SW480 (cell line): ENCODE data around the gene SOX6.
"Not testable (repeated sequence)": the region's sequence is repeated elsewhere in the genome, so short reads cannot be mapped to it uniquely, and the experiment has no call there.

ENCODE experiments used
- DNase-seq: peaks from one replicate; pipeline ENCODE4 v3.0.0-alpha.2; 2016; ENCODE audit warnings: low spot score

SOX6 gene

DNA sequence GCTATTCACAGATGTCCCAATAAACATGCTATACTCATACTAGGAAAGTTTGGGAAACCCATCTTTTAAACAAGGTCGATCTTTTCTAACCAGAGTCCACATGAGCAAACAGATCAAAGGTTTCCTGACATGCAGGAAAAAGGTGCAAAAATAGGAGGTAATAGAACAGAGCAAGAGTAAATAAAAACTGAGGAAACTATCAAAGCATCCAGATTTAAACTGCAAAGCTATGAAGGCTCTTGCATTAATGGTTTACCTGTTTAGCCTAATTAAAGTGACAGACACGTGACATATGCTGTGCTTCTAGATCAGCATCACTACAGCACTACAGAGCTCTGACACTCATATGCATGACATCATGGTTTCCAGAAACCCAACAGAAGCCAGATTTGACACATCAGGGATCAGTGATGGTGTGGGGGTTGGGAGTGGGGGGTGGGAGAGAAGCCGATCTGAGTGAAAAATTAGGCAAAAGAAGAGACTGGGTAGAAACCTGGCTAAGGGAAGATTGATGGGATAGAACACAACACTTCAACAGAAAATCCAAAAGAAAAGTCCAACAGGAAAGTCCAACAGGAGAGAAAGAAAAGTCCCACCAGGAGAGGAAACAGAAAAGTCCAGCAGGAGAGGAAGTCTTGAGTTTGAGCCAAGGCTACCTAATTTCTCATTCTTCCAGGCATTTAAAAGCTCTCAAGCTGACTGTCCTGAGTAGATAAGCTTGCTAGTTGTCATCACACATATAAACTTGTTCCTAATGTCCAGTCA, 262.3 kb downstream of the SOX6 start:
- DNase-seq = no peak

DNA sequence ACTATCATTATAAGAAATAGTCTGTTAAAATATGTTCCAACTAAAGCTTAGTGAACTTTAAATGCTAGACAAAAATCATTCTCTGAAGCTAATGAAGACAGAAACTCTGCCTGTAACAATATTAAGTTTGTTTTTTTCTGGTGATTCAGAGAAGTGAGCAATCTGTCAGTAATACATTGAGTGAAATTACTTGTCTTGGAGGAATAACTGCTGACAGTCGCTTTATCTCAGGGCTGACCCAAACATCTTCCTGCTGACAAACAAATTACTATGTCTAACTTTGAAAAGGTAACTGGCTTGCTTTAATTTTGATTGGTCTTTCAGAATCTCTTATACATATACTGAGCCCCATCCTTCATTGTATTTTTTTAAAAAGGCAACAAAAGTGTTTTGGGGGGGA, 264.5 kb downstream of the SOX6 start:
- no peak for DNase-seq

DNA sequence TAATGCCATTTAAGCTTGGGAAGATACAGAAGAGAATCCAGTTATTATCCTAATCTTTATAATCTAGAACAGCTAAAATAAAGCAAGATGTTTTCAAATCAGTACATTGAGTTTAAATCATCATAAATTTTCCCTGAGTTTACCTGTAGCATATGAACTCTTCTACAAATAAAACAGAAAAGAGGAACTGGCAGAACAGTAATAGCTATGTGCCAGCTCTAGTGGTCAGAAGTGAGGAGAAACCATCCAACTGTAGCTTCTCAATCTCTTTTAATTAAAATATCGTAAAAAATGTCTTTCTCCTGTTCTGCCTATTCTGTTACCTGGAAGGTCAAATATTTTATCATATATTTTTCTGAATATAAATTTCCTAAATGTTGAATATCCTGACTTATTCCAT, 266.9 kb downstream of the SOX6 start:
- DNase-seq = no peak

DNA sequence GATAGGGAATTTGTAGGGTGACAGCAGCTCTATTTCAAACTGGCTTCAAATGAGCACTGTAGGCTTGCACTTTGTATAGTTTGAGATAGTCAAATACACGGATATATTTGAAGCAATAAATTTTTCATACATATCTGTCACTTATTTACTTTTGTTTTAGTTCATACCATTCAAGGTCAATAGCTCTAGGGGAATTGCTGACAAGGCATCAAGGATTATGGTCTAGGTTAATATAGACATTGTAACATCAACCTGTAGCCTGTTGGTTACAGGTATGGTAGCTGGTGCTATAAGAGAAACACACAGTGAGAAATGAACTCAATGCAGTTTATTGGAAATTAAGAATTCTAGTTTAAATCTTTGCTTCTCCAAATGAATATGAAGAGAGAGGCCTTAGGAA, 267.6 kb downstream of the SOX6 start:
- DNase-seq = no peak

DNA sequence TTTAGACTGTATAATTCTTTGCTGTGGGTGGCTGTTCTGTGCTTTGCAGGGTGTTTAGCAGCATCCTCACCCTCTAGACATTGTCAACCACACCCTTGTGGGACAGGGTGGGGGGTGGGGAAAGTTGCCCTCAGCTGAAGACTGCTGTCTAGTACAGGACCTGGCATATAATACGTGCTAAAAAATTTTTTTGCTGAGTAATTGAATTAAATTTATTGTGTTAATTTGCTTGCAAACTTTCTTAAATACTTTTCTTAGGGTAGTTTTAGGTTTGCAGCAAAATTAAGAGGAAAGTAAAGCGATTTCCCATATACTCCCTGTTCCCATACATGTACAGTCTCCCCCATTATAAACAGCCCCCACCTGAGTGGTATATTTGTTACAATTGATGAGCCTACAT, 268.5 kb downstream of the SOX6 start:
- no peak for DNase-seq

DNA sequence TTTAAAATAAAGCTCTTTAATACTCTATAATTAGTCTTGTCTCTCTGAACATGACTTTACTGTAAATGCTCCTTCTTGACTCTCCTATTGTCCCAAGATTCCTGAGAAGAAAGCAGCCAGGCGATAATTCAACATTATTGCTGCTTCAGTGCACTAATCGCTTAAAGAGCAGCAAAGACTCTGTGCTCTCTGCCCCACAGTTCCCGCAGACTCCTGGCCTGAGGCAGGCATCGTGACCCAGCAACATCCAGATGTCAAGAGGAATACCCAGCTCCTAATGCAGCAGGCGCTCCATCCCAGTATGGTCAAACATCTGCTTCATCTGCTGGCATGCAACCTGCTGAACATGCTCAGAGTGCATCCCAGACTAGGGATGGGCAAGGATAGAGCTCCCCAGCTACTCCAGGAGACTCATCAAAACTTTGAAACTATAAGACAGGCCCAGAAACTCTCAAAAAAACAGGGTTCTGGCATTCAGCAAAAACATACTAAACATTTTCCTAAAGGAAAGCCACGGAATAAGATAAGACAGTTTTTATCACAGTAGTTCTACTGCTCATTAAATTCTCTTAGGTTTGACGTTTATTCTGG, 270.0 kb downstream of the SOX6 start:
- no peak for DNase-seq

DNA sequence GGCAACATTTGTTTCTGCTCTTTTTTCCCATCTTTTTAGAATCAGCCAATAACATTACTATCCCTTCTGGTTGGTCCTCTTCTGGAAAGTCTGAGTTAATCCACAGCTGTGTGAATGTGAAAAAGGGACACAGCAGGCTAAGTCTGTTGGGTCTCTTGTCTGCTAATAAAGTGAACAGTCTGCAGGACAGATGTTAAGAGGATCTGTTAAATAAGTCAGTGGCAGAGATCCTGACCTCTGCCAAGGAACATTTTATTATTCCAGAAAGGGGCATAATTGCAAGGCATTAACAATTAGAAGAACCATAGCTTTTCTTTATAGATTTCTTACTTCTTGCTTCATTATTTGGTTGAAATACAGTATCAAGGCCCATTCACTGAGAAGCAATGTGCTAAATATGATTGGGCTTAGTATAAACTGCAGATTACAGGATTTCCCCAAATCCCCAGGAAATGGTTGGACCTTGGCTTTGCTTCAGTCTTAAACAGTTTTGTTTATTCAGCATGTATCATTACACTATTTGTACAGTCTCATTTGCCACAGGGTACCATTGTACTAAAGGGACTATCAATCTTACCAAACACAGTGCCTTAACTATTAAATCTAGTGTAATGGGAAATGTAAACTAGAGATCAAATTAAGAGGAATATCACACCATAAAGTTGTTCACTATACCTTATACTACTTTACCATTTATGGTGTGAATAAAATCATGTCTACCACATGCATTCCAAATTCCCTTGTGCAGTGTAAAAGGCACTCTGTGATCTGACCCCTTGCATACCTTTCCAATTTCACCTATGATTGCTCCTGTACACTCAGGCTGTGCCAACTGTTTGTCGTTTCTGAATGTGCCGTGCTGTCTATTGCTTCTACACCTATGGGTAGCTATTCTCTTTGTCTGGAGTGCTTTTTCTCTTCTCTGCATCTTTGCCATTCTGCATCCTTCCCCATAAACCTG, 274.0 kb downstream of the SOX6 start:
- no peak for DNase-seq

DNA sequence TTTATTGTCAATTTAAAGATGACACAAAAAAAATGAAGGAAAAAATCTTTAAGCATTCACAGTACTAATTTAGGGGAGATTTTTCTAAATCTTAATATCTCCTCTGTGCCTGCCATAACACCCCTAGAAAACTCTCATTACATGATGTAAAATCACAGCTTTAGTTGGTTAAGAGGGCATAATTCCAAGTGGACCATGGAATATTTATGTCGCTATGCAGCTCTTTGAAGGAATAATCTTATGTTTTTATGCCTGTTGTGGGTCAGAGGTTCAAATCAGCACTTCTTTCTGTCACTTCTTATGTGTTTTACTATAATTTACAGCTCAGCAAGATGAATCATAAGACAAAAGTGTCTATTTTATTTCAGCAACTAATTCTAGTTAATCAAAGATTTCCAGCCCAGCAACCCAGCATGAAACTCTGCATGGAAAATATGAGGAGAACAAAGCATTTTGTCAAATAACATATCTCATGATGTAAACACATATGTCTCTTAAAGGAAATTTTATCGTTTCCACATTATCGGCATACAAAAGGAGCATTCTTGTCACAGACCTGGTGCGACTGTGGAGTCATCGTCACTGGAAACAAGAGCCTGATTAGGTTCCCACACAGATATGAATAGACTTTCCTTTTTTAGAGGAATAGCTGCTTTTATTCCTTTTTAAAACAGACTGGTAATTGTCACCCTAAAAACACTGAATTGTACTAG, 274.8 kb downstream of the SOX6 start:
- no peak for DNase-seq

DNA sequence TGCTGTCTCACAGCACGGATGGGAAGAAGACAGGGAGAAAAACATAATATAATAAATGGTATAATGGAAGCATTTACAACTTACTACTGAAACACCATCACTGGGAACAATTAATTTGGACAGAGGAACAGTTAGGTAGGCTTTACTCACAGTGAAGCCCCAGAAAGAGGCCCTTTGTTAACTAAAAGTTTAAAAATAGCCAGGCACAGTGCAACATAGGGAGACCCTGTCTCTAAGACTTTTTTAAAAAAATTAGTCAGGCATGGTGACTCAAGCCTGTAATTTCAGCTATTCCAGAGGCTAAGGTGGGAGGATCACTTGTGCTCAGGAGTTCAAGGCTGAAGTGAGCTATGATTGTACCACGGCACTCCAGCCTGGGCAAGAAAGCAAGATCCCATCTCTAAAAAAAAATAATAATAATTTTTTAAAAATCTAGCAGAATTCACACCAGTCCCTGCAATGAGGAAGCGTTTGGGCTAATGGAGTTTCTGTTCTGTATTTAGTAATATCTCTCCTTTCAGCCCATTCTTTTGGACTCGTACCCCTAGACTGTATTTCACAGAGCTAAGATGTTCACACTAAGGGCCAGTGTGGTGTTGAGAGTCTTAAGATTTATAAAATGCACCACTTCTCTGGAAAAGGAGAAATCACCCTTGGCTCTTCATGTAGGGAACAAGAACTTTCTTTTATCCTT, 275.5 kb downstream of the SOX6 start:
- DNase-seq = no peak

DNA sequence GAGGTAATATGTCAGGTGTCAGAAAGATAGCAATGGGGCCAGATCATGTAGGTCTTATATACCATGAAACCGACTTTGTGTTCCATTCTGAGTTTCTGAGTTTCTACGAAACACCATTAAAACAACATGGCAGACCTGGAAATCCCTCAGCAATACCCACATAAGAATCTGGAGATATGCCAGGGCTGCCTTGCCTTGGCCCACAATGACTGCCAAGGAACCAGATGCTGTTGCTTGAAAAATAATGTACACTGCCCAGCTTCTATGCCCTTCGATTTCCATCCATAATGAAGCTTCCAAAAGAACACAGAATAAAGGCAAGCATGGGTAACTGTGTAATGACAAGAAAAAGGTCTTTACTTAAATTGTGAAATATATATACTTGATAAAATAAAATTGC, 277.4 kb downstream of the SOX6 start:
- DNase-seq = no peak

DNA sequence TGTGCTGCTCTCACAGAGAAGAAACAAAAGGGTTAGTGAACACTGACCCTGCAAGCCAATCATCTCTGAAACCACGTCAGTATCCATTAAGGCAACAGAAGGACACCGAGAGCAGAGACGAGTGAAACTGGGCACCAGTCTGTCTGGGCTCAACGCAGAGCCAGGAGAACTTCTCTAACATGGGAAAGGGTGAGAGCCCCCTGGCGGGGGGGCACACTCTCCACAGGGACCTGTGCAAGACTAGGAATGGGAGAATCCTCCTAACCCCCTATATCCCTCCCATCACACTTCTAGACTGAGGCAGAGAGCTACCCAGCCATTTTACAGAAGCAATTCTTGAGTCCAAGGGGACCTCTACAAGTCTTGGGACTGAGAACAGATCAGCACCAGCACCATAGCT, 285.8 kb downstream of the SOX6 start:
- DNase-seq = no peak

DNA sequence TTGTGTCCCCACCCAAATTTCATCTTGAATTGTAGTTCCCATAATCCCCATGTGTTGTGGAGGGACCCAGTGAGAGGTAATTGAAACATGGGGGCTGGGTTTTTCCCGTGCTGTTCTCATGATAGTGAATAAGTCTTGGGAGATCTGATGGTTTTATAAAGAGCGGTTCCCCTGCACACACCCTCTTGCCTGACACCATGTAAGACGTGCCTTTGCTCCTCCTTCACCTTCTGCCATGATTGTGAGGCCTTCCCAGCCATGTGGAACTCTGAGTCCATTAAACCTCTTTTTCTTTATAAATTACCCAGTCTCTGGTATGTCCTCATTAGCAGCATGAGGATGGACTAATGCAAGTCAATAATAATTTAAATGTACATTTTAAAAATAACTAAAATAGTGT, 289.1 kb downstream of the SOX6 start:
- DNase-seq = not testable (repeated sequence)

DNA sequence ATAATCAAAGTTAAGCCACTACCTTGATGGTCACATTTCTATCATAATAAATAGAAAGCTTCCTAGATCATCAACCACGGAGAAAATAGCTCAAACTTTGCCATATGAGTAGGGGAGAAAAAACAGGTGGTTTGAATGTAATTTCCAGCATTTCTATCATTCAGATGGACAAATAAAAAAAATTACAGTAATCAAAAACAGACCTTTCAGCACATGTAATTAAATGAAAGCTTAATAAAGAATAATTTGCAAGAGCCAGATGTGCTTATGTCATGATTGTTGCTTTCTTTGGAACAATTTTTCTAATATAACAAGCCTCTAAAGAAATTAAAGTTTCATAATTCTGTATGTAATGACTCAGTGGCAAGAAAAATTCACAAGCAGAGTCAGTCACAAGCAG, 297.0 kb downstream of the SOX6 start:
- DNase-seq = no peak

DNA sequence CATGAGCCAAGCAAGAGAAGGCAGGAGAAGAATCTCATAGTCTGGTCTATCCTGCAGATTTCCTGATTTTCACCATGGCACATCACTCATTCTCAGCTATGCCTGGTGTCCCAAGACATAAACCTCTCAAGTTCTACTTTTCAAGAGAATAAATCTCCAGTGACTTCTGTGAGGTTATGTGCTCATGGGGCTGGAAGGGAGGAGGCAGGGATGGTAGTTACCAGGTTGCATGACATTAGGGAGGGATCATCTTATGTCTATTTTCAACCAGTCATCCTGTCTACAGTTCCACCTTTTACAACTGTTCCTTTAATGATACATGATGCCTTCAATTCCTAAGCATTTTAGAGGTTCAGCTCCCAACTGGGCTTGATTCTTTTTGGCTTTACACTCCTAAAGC, 297.7 kb downstream of the SOX6 start:
- no peak for DNase-seq

DNA sequence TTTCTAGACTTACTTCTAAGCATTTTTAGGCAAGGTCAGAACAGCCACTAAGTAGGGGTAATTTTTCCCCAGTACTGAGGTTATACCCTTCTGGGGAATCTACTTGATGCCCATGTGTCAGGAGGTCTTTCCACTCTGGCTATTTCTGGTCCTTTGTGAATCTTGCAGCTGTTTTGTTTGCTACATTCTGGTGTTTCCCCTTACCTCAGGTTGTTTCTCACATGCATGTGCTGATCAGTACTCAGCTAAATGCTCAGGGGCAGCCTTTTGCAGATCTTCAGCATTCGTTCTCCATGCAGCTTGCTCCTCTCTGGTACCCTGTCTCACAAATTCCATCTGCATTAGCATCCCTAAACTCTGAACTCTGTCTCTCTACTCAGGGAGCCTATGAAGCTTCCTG, 303.6 kb downstream of the SOX6 start:
- DNase-seq = no peak

DNA sequence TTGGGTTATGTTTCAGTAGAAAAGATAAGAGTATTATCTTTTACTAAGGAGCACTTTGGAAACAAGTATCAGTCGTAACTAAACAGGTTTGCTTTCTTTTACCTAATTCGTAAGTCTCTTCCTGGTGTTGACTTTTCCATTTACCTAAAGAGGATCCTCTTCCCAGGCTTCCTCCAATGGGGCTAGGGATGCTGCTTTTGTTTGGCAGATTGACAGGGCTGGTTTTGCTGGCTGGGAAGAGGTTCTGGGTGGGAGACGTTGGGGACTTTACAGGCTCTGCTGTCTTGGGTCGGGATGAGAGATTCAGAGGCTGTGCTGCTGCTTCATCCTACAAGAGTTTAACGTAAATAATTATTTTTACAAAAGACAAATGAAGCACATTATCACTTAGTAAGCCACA, 306.7 kb downstream of the SOX6 start:
- DNase-seq = no peak

DNA sequence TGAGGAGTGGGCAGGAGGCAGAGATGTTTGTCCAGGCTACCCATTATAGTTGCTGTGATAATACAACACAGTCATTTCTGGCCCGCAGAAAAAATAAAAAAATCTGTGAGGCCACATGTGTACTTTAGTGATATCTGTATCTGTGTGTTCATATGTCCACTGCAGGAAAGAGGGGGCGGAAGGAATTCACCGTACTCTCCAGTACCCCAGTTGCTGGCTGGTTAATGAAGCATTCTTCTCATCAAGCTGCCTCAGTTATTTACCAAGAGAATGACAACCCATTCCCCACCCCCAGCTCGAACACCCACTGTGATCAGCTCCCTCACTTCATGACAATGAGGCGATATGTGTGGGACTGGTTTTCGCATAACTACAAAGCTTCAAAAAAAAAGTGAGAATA, 309.3 kb downstream of the SOX6 start:
- DNase-seq = no peak

DNA sequence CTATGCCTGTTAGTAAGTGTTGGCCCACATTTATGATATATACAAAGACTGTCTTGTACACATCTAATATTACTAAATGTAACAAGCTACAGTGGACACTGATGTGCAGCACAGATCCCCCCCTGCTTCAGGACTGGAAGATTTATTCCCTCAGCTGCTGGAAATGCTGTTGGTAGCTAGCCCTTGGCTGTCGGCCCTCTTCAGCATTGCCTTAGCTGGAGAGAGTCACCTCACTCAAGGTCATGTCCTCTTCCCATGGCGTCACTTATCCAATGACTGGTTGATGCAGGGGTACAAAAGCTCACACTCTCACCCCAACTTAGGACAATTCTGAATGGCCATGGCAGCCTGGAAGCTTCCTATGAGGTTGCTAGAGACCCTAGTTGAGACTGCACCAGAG, 312.7 kb downstream of the SOX6 start:
- no peak for DNase-seq

DNA sequence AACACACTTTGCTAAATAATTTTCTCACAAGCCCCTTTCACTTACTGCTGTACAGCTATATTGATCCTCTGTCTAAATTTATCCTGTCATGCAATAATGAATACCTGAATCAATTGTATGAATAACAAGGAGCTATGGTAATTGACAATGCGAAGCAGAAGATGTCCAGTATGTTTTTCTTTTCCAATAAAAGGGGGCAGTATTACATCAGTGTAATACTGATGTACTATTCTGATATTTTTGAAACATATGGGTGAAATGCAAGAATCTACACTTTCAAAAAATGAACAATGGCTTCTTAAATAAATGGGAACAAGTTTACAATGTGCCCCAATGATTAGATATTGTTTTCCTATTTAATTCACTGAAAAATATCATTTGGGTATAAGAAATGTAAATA, 315.1 kb downstream of the SOX6 start:
- no peak for DNase-seq

DNA sequence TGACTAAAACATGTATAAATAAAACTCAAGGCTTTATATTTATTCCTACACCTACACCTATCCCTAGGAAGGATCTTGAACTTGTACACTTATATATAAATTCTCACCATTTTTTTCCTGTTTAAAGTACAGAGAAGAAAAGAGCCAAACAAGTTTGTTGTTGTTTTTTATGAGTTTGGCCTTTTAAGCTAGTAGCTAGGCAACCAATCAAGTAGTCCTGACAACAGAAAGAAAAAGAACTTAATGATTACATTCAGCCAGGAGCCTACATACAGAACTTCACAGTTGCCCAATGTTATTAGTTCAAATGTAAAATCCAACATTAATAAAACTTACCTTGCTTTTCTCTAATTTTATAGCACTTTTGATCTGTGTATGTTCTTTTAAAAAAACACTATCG, 316.2 kb downstream of the SOX6 start:
- no peak for DNase-seq

DNA sequence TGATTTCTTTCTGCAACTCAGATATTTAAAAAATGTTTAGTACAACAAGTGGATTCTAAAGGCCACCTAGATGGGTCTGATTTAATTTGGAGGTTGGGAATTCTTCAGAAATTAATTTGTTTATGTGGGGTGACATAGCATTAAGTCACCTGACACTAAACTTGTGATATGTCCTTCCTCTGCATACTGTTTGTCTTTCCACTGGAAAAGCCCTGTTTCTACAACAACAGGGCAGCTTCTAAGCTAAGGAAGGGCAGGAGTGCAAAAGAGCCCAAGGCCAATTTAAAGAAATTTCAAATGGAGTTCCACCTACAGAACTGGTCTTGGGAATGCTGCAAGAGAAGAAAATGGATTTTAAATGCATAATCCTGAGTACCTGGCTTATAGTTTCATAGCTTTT, 319.2 kb downstream of the SOX6 start:
- no peak for DNase-seq

DNA sequence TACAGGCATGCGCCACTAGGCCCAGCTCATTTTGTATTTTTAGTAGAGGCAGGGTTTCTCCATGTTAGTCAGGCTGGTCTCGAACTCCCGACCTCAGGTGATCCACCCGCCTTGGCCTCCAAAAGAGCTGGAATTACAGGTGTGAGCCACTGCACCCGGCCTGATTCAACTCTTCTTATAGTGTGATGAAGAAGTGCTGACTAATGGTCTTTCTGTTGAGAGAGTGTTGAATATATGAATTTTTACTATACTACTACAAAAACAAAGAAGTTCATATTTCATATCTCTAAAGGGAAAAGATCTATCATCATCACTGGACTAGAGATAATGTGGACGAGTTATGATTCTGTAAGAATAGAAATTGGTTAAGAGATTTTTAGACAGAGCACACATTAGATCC, 320.1 kb downstream of the SOX6 start:
- DNase-seq = no peak
